ENCODE data around the gene MTREX.

The MTREX gene

DNA sequence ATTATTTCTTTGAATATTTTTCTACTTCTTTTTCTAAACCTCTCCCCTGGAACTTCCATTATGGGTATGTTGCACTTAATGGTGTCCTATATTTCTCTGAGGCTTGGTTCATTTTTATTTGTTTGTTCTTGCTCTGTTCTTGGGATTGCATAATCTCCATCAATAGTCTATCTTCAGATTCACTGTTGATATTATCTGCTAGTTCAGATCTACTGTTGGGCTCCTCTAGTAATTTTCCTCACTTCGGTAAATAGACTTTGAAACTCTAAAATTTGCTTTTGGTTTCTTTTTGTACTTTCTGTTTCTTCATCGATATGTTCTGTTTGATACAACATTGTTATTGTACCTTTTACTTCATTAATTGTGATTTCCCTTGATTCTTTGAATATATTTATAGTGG, 76.3 kb downstream of the MTREX start:
- no peak for DNase-seq (ENCODE audit: low read depth)

GRCh38 chr5:55385227-55385626, 77.4 kb downstream of the MTREX start:
- DNase-seq (ENCODE audit: low read depth) = no peak

- DNase-seq (ENCODE audit: low read depth) = no peak
Observed at GRCh38 chr5:55385846-55386245, 78.1 kb downstream of the MTREX start.

DNA sequence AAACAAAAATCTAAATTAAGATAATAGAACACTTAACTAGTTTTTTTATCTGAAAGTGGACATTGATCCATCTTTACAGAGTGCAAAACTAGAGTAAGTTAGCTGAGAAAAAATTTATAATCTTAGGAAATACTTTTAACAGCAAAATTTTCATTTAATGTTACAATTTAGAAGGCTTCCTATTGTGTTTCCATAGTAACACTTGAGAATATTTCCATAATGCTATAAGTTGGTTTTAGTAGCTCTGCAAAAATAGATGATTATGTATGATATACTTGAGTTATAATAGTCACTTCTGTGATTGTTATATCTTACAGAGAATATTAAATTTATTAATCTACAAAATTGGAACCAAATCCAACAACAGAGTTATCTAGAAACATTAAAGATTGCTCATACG, 78.6 kb downstream of the MTREX start:
- DNase-seq (ENCODE audit: low read depth) = no peak

DNA sequence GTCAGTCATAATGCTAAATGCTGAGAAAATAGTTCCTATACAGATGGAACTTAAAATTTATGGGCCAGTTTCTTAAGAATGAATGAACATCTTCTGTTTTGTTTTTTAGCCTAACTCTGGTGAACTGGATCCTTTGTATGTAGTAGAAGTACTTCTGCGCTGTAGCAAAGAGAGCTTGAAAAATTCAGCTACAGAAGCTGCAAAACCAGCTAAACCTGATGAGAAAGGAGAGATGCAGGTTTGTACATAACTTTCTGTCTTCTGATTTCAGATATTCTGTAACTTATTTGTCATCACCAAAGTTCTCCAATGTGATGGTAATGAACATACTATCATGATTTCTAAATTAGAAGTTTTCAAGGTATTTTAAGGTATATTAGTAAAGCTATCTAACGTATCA, 80.1 kb downstream of the MTREX start:
- DNase-seq (ENCODE audit: low read depth) = no peak

GRCh38 chr5:55391707-55392106, 83.9 kb downstream of the MTREX start:
- no peak for DNase-seq (ENCODE audit: low read depth)

GRCh38 chr5:55392669-55393068, 84.9 kb downstream of the MTREX start:
- no peak for DNase-seq (ENCODE audit: low read depth)

GRCh38 chr5:55393501-55394175, 85.8 kb downstream of the MTREX start:
- no peak for DNase-seq (ENCODE audit: low read depth)

DNA sequence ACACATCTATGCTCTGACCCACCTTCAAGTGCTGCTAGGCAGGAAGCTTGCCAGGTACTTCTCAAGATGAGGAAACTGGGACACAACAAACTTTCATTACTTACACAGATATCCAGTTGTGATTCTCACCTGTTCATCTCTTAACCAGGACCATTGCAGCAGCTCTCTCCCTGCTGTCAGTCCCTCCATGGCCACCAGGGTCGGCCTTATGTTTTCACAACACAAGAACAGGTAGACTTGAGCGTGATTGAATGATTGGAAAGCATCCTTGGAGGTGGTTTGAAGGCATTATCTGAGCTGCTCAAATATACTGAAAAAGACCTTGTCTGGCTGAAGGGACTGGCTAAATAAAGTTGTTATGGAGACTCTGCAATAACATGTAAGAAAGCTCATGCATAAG, 94.4 kb downstream of the MTREX start:
- no peak for DNase-seq (ENCODE audit: low read depth)

- no peak for DNase-seq (ENCODE audit: low read depth)
Observed at GRCh38 chr5:55406292-55406691, 98.5 kb downstream of the MTREX start.

- no peak for DNase-seq (ENCODE audit: low read depth)
Observed at GRCh38 chr5:55407059-55407684, 99.4 kb downstream of the MTREX start.

DNA sequence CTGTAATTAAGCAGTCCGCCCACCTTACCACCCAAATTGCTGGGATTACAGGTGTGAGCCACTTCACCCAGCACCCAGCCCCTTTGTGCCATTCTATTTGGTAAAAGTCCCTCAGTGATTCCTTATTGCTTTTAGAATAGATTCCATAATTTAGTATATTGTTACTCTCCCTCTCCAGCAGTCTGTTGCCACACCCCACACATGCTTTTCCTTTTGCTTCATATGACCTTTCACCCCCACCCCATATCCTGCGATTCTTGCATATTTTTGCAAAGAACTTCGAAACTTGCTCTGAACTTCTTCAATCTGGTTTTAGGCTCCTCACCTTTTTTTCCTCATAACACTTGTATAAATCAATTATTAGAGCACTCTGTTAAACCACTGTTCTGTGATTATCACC, 100.2 kb downstream of the MTREX start:
- DNase-seq (ENCODE audit: low read depth) = no peak

DNA sequence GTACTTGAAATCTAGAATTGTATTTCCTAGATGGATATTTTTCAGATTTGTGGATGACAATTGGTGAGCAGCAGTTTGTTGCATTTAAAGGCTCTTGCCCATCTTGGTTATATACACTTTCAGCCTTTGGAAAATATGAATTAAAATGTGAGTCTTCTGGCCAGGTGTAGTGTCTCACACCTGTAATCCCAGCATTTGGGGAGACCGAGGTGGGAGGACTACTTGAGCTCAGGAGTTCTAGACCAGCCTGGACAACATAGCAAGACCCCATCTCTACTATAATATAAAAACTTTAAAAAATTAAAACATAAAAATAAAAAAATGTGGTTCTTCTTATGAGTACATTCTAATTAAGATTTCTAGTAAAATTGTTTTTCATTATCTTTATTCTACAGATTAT, 102.0 kb downstream of the MTREX start:
- no peak for DNase-seq (ENCODE audit: low read depth)

GRCh38 chr5:55410845-55411244, 103.1 kb downstream of the MTREX start:
- no peak for DNase-seq (ENCODE audit: low read depth)

GRCh38 chr5:55411876-55412275, 104.1 kb downstream of the MTREX start:
- DNase-seq (ENCODE audit: low read depth) = no peak

- no peak for DNase-seq (ENCODE audit: low read depth)
Observed at GRCh38 chr5:55413644-55414043, 105.9 kb downstream of the MTREX start.

DNA sequence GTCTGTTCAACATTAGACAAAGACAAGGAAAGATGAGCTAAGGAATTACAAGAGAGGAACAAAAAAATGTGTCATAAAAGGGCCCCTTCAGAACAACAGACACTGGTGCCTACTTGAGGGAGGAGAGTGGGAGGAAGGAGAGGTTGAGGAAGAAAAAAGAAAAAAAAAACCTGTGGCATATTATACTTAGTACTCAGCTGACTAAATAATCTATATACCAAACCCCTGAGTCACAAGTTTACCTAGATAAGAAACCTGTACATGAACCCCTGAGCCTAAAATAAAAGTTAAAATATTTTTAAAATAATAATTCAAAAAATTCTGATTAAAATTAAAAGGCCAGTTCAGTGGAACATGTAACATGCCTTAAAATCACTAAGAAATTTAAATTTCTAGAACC, 107.3 kb downstream of the MTREX start:
- no peak for DNase-seq (ENCODE audit: low read depth)

- no peak for DNase-seq (ENCODE audit: low read depth)
Observed at GRCh38 chr5:55416306-55416705, 108.5 kb downstream of the MTREX start.

DNA sequence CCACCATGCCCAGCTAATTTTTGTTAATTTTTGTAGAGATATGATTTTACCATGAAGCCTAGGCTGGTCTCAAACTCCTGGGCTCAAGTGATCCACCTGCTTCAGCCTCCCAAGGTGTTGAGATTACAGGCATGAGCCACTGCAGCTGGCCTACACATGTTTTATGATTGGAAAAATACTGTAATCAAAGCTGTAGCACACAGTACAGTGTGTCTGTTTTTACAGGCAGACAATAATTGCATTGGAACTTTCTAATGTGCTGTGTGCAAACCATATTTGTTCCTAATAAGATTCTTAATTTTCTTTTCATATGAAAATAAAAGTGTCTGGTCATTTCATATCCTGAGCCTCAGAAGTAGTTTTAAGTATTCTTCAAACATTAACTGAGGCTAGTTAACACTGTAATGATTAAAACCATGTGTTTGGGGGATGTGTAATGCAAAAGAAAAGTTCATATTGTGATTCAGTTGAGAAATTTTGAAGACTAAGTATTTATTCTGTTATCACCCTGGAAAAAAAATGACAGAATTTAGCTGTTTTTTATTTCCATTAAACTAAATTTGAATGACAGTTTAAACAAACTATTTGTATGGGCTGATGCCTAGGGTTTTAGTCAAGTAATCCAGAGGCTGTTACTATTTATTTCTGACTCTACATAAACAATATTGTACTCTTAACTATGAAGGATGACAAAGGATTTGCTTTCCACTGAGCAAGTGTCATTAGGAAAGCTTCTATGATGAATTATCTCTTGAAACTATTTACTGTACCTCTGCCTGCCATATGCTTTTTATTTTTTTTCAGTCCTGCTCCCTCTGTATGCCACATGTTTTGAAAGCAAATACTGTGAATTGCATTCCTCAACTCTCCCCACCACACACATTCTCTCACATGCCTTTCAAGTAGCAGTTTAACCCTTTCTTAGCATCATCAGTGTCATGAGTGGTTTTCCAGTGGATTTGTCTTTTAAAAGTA, 111.5 kb downstream of the MTREX start:
- DNase-seq (ENCODE audit: low read depth) = no peak

- no peak for DNase-seq (ENCODE audit: low read depth)
Observed at GRCh38 chr5:55421074-55421529, 113.3 kb downstream of the MTREX start.

- DNase-seq (ENCODE audit: low read depth) = no peak
Observed at GRCh38 chr5:55426455-55426854, 118.7 kb downstream of the MTREX start.

GRCh38 chr5:55427157-55427556, 119.4 kb downstream of the MTREX start:
- no peak for DNase-seq (ENCODE audit: low read depth)

DNA sequence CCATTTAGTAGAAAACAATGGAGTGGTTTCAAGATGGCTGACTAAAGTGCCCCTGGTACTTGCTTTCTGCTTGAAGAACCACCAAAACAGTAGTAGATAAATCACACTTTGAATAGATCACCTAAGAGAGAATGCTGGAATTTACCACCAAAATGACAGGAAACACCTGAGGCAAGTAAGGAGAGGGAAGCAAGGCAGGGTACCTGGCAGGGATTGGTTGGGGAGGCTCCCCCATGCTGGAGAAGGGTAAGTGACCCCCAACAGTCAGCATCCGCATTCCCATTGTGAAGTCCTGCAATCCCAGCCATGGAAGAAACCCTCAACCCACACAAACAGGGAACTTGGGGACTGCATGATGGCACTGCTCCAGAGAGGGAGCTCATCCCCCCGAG, 121.4 kb downstream of the MTREX start:
- no peak for DNase-seq (ENCODE audit: low read depth)
